Measurements from ENCODE around the gene SHQ1.

The SHQ1 gene

DNA sequence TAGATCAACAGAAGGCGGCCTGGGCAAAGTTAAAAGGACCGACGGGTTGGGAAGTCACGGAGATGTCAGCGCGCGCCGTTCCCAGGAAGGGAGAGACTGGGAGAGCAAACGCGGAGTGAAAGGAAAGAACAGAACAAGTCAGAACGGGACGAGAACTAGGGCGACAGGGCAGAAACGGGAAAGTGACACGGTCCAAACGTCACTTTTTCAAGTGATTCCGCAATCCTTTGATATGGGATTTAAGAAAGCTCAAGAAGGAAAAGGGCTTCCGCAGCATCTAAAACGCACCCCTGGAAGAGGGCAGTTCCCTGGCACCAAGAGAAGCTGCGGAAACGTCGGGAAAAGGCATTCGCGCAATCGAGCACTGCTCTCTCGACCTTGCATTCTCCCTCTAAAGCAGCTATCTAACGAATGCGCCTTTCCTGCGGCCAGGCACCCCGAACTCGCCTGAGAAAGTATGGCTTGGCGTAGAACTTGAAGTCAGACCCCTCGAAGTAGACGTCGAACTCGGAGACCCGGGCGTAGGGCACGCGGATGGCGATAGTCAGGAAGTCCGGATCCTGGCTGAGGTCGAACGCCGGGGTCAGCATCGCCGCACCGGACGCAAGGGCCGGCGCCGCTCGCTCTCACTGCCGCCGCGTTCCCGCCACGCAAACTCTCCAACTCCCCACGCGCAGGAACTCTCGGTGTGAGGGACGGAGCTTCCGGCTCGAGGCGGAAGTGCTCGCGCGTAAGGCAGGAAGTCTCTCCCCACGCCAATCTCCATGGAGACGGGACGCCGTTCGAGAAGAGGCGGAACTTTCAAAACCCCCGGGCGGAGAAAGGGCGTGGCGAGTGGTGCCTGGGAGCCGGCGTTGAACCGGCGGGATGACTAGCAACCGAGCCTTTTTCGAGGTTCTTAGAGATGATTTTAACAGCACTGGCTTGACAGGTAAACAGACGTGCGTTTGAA is at the start of gene SHQ1:
TSS of gene SHQ1 (minus strand) at position 695 of the 952 bp plus-strand sequence. CDS start at position 590, 105 bp downstream.
- ATAC-seq, result peak; percentile 93

DNA sequence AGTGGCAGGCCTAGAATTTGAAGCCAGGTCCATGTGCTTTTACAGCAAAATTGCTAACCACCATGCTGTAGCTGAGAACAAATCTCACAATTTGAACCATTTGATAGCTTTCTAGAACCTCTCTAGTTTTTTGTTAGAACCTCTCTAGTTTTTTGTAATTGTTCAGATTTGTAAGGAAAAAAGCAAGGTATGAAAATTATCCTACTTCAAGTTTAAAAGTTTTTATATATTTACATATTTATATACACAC is 49.4 kb upstream of the SHQ1 start:
- ATAC-seq, result no peak
- TF ChIP-seq GLIS3 (CRISPR knock-in tag; IDR thresholded peaks at IDR 0.05) (no peak), TOX (CRISPR knock-in tag; IDR thresholded peaks at IDR 0.05; ENCODE audit: borderline replicate concordance) (no peak), OSR1 (CRISPR knock-in tag; IDR thresholded peaks at IDR 0.05) (no peak), POU6F1 (CRISPR knock-in tag; IDR thresholded peaks at IDR 0.05; ENCODE audit: borderline replicate concordance, low read depth) (no peak), TCF4 (CRISPR knock-in tag; IDR thresholded peaks at IDR 0.05; ENCODE audit: borderline replicate concordance) (no peak), CSDC2 (CRISPR knock-in tag; IDR thresholded peaks at IDR 0.05) (no peak), BACH2 (CRISPR knock-in tag; IDR thresholded peaks at IDR 0.05; ENCODE audit: borderline replicate concordance) (no peak), RARB (CRISPR knock-in tag; IDR thresholded peaks at IDR 0.05) (no peak), ZC3H10 (CRISPR knock-in tag; IDR thresholded peaks at IDR 0.05) (no peak)
- TF ChIP-seq, protein P1, sequence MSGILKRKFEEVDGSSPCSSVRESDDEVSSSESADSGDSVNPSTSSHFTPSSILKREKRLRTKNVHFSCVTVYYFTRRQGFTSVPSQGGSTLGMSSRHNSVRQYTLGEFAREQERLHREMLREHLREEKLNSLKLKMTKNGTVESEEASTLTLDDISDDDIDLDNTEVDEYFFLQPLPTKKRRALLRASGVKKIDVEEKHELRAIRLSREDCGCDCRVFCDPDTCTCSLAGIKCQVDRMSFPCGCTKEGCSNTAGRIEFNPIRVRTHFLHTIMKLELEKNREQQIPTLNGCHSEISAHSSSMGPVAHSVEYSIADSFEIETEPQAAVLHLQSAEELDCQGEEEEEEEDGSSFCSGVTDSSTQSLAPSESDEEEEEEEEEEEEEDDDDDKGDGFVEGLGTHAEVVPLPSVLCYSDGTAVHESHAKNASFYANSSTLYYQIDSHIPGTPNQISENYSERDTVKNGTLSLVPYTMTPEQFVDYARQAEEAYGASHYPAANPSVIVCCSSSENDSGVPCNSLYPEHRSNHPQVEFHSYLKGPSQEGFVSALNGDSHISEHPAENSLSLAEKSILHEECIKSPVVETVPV (CRISPR knock-in tag; IDR thresholded peaks at IDR 0.05), result no peak

More for the DNA sequence above, at the start of gene SHQ1:
- TF ChIP-seq POU6F1 (CRISPR knock-in tag; IDR thresholded peaks at IDR 0.05; ENCODE audit: borderline replicate concordance, low read depth) (no peak), SNAI2 (CRISPR knock-in tag; IDR thresholded peaks at IDR 0.05) (no peak), ZFP30 (CRISPR knock-in tag; IDR thresholded peaks at IDR 0.05) (no peak), ZC3H10 (CRISPR knock-in tag; IDR thresholded peaks at IDR 0.05) (no peak), BACH2 (CRISPR knock-in tag; IDR thresholded peaks at IDR 0.05; ENCODE audit: borderline replicate concordance) (no peak), RARB (CRISPR knock-in tag; IDR thresholded peaks at IDR 0.05) (no peak), TSHZ2 (CRISPR knock-in tag; IDR thresholded peaks at IDR 0.05) (no peak), CSDC2 (CRISPR knock-in tag; IDR thresholded peaks at IDR 0.05) (no peak), ZNF8 (CRISPR knock-in tag; IDR thresholded peaks at IDR 0.05) (no peak), TOX (CRISPR knock-in tag; IDR thresholded peaks at IDR 0.05; ENCODE audit: borderline replicate concordance) (no peak), ZNF565 (CRISPR knock-in tag; conservative IDR thresholded peaks at IDR 0.05; ENCODE audit: low read depth) (no peak), GLIS3 (CRISPR knock-in tag; IDR thresholded peaks at IDR 0.05) (no peak), PPARA (CRISPR knock-in tag; IDR thresholded peaks at IDR 0.05; ENCODE audit: borderline replicate concordance) (no peak), ZFP3 (CRISPR knock-in tag; IDR thresholded peaks at IDR 0.05) (no peak), OSR1 (CRISPR knock-in tag; IDR thresholded peaks at IDR 0.05) (no peak), ARNTL (CRISPR knock-in tag; IDR thresholded peaks at IDR 0.05; ENCODE audit: borderline replicate concordance, low read depth) (no peak), ISL1 (CRISPR knock-in tag; IDR thresholded peaks at IDR 0.05) (no peak), PATZ1 (CRISPR knock-in tag; IDR thresholded peaks at IDR 0.05; ENCODE audit: borderline replicate concordance) (no peak), ZNF70 (CRISPR knock-in tag; IDR thresholded peaks at IDR 0.05) (no peak)
- TF ChIP-seq, protein P1 (CRISPR knock-in tag; IDR thresholded peaks at IDR 0.05), result no peak

All from SK-N-SH treated with all-trans-retinoic acid at 6 μM for 48 hours (cell line).